ENCODE measurements around the gene OR6C4. TPM values are rescaled to one million over a fixed set of nuclear protein-coding genes. Genes with fewer than 3 reads are reported as not detected.

The OR6C4 gene
- not detected in 2 replicates for total RNA-seq (2014; rRNA removed; shearing (Covaris generic))
- total RNA-seq (2022): not detected in 2 replicates
- Bru-seq, nascent RNA: not detected
- BruChase-seq, experiment 1, labeled RNA remaining after a 6-hour chase: not detected
- BruChase-seq, experiment 2, labeled RNA remaining after a 2-hour chase: not detected
- long read RNA-seq: 0 reads

DNA sequence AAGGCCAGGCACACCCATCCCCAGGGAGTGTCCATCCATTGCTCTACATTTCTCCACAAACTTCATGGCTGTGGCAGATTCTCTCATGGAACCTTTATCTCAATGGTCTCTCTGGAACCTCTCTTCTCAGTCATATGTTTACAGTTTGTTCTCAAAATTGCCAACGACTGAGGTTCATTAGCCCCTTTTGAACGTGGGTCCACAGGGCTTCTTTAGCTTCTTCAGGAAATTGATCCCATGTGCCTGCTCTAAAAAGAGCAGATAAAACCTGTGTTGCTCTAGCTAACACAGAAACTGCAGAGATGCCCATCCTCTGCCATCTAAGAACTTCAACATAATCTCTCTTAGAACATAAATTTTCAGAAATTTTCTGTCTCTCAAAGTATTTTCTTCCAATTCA lies at the start of gene OR6C4:
OR6C4 (plus strand) TSS at position 301 of the 400 bp plus-strand sequence. CDS start 1,625 bp downstream, outside the sequence.
- Histone ChIP-seq H3K4me2 (ENCODE audit: low read length) (no peak within 1 kb of the TSS), H4K20me1 (ENCODE audit: insufficient read depth, low read length) (no peaks in the 10 kb centered on the region), H3K9me2 (ENCODE audit: insufficient read depth, low read length) (no peaks in the 10 kb centered on the region), H3K36me3 (ENCODE audit: insufficient read depth, low read length) (no peaks in the 10 kb centered on the region), H3K4me1 (ENCODE audit: insufficient read depth, low read length, poor library complexity, severe bottlenecking) (no peaks in the 10 kb centered on the region), H3K9me3 (ENCODE audit: low read length) (no peaks in the 10 kb centered on the region), H3K4me3 (ENCODE audit: low read depth, low read length, poor library complexity, severe bottlenecking) (no peak within 1 kb of the TSS), H3K27ac (ENCODE audit: low read depth, low read length, poor library complexity, severe bottlenecking) (no peak within 1 kb of the TSS), H2AFZ (ENCODE audit: low read length) (no peak within 1 kb of the TSS), H3K79me2 (ENCODE audit: insufficient read depth, low read depth, low read length) (no peaks in the 10 kb centered on the region)
- CTCF ChIA-PET (ENCODE audit: unreplicated experiment): no interaction called here
- no peak for DNase-seq (ENCODE audit: low spot score)
- intact Hi-C loops (cut with micrococcal nuclease; ENCODE audit: unreplicated experiment): no loop called here
- TF ChIP-seq EZH2phosphoT487 (IDR thresholded peaks at IDR 0.05; ENCODE audit: borderline replicate concordance, low read depth, low read length): no peak
- TF ChIP-seq, protein P1, sequence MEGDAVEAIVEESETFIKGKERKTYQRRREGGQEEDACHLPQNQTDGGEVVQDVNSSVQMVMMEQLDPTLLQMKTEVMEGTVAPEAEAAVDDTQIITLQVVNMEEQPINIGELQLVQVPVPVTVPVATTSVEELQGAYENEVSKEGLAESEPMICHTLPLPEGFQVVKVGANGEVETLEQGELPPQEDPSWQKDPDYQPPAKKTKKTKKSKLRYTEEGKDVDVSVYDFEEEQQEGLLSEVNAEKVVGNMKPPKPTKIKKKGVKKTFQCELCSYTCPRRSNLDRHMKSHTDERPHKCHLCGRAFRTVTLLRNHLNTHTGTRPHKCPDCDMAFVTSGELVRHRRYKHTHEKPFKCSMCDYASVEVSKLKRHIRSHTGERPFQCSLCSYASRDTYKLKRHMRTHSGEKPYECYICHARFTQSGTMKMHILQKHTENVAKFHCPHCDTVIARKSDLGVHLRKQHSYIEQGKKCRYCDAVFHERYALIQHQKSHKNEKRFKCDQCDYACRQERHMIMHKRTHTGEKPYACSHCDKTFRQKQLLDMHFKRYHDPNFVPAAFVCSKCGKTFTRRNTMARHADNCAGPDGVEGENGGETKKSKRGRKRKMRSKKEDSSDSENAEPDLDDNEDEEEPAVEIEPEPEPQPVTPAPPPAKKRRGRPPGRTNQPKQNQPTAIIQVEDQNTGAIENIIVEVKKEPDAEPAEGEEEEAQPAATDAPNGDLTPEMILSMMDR (conservative IDR thresholded peaks at IDR 0.05; ENCODE audit: low read length): no peak
- BruUV-seq (replicated peaks): no TSS peak
- POLR2A ChIA-PET: no interaction called here

DNA sequence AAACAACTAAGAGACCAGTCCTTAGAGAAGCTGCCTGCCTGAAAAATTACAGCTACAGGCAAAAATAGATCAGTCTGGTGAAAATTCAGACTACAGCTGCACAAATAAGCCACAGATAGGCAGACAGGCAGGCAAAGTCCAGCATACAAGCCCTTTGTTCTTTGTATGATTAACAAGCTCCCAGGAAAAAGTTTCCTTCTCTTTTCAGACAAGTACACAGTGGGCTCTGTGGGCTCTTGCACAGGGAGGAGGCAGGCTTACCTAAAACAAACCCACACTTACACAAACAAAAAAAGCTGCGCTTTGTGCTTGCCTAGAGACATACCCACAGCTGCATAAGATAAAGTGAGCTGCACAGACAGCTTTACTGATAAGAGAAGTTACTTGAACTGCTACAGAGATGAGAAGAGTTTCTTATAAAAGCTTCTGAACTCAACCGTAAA lies 49.6 kb upstream of the OR6C4 start:
- DNase-seq (ENCODE audit: low spot score): no peak
- Histone ChIP-seq H3K36me3 (ENCODE audit: insufficient read depth, low read length) (no peaks in the 10 kb centered on the region), H3K4me3 (ENCODE audit: low read depth, low read length, poor library complexity, severe bottlenecking) (no peak overlapping the region), H2AFZ (ENCODE audit: low read length) (no peak overlapping the region), H3K9me2 (ENCODE audit: insufficient read depth, low read length) (no peaks in the 10 kb centered on the region), H3K4me2 (ENCODE audit: low read length) (no peak overlapping the region), H3K27ac (ENCODE audit: low read depth, low read length, poor library complexity, severe bottlenecking) (no peak overlapping the region), H3K79me2 (ENCODE audit: insufficient read depth, low read depth, low read length) (no peaks in the 10 kb centered on the region), H3K4me1 (ENCODE audit: insufficient read depth, low read length, poor library complexity, severe bottlenecking) (no peaks in the 10 kb centered on the region), H4K20me1 (ENCODE audit: insufficient read depth, low read length) (no peaks in the 10 kb centered on the region), H3K9me3 (ENCODE audit: low read length) (no peaks in the 10 kb centered on the region)
- POLR2A ChIA-PET: interaction anchor here (0.6 to 1.7 kb wide), 2 partner anchors 9 to 27 kb away, joined by 3 to 4 read pairs; no protein-coding TSS in a partner anchor
- CTCF ChIA-PET (ENCODE audit: unreplicated experiment): no interaction called here
- BruUV-seq (replicated peaks): no TSS peak
- intact Hi-C loops (cut with micrococcal nuclease; ENCODE audit: unreplicated experiment): no loop called here
- TF ChIP-seq, protein P1 (conservative IDR thresholded peaks at IDR 0.05; ENCODE audit: low read length): no peak
- no peak for TF ChIP-seq EZH2phosphoT487 (IDR thresholded peaks at IDR 0.05; ENCODE audit: borderline replicate concordance, low read depth, low read length)

DNA sequence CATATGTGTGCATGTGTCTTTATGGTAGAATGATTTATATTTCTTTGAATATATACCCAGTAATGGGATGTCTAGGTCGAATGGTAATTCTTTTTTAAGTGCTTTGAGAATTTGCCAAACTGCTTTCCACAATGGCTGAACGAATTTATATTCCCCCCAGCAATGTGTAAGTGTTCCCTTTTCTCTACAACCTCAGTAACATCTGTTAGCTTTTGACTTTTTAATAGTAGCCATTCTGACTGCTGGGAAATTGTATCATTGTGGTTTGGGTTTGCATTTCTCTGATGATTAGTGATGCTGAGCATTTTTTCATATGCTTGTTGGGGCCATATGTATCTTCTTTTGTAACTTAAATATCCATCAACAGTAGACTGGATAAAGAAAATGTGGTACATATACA lies 47.8 kb upstream of the OR6C4 start:
- ChIA-PET CTCF (ENCODE audit: unreplicated experiment) (no interaction called here), POLR2A (interaction anchor here (0.9 kb wide), 1 partner anchor 34 kb away, joined by 3 read pairs; no protein-coding TSS in a partner anchor)
- no peak for TF ChIP-seq EZH2phosphoT487 (IDR thresholded peaks at IDR 0.05; ENCODE audit: borderline replicate concordance, low read depth, low read length)
- TF ChIP-seq, protein P1 (conservative IDR thresholded peaks at IDR 0.05; ENCODE audit: low read length): no peak
- Histone ChIP-seq H3K4me1 (ENCODE audit: insufficient read depth, low read length, poor library complexity, severe bottlenecking) (no peaks in the 10 kb centered on the region), H3K9me2 (ENCODE audit: insufficient read depth, low read length) (no peaks in the 10 kb centered on the region), H3K9me3 (ENCODE audit: low read length) (no peaks in the 10 kb centered on the region), H3K4me2 (ENCODE audit: low read length) (no peak overlapping the region), H3K79me2 (ENCODE audit: insufficient read depth, low read depth, low read length) (no peaks in the 10 kb centered on the region), H3K27ac (ENCODE audit: low read depth, low read length, poor library complexity, severe bottlenecking) (no peak overlapping the region), H3K36me3 (ENCODE audit: insufficient read depth, low read length) (no peaks in the 10 kb centered on the region), H3K4me3 (ENCODE audit: low read depth, low read length, poor library complexity, severe bottlenecking) (no peak overlapping the region), H2AFZ (ENCODE audit: low read length) (no peak overlapping the region), H4K20me1 (ENCODE audit: insufficient read depth, low read length) (no peaks in the 10 kb centered on the region)
- no TSS peak for BruUV-seq (replicated peaks)
- no peak for DNase-seq (ENCODE audit: low spot score)
- intact Hi-C loops (cut with micrococcal nuclease; ENCODE audit: unreplicated experiment): no loop called here
